Endothelial cell of umbilical vein (primary cell): ENCODE measurements around the gene PRRT4. TPM values are rescaled to one million over a fixed set of nuclear protein-coding genes. Genes with fewer than 3 reads are reported as not detected.

Experiments used
- BruUV-seq: library from RNA; stranded (reverse); fragments of 400-500 nt; replicated peaks from 2 replicates; lab custom pipeline; 2021; lab: Mats Ljungman, UMichigan
- CTCF ChIA-PET: fragments of 300-600, 350-600 bp; sonication (Branson Sonifier 250); formaldehyde crosslinking; loops from one replicate; lab custom pipeline; 2021; ENCODE audit warnings: antibody characterized with exemption, inconsistent platforms; lab: Charles Lee
- POLR2A ChIA-PET: fragments of 300-600, 350-600 bp; sonication (Branson Sonifier 250); formaldehyde crosslinking; loops from one replicate; lab custom pipeline; 2021; ENCODE audit warnings: antibody characterized with exemption, inconsistent platforms; lab: Charles Lee
- DNase-seq: peaks from one replicate; pipeline ENCODE4 v3.0.0-alpha.2; 2011; ENCODE audit warnings: low read depth, low spot score
- FAIRE-seq: peaks from 2 replicates; lab custom pipeline; 2011; peaks lifted over from hg19 to GRCh38; lab: Jason Lieb, UNC
- H2AFZ ChIP-seq: 2 replicates; pipeline ENCODE4 v1.6.0; 2012; ENCODE audit warnings: low read depth, low read length, control low read depth, inconsistent platforms
- H3K27ac ChIP-seq: 2 replicates; pipeline ENCODE4 v1.5.1; 2011; ENCODE audit warnings: low read depth, mild to moderate bottlenecking, control low read depth, low read length, moderate library complexity; ENCODE audit not compliant: insufficient read depth
- H3K27me3 ChIP-seq, 2 experiments: 2 replicates each; pipeline versions ENCODE4 v1.6.0 to v1.6.1; 2011; ENCODE audit warnings: low read length in 2 of 2, mixed read lengths in 1 of 2; ENCODE audit not compliant: control insufficient read depth in 2 of 2, insufficient read depth in 2 of 2
- H3K36me3 ChIP-seq, 2 experiments: 2 replicates in 1 of 2; 3 replicates in 1 of 2; pipeline ENCODE4 v1.5.1; 2011; ENCODE audit warnings: low read length in 2 of 2, mild to moderate bottlenecking in 1 of 2, moderate library complexity in 1 of 2; ENCODE audit not compliant: control insufficient read depth in 2 of 2, insufficient read depth in 2 of 2; ENCODE audit errors: extremely low read depth in 1 of 2
- H3K4me1 ChIP-seq: 3 replicates; pipeline ENCODE4 v1.5.1; 2011; ENCODE audit warnings: mild to moderate bottlenecking, low read length; ENCODE audit not compliant: control insufficient read depth, insufficient read depth; ENCODE audit errors: extremely low read depth
- H3K4me2 ChIP-seq: 2 replicates; pipeline ENCODE4 v1.6.1; 2011; ENCODE audit warnings: low read length, control low read depth, mixed read lengths; ENCODE audit not compliant: insufficient read depth
- H3K4me3 ChIP-seq, 3 experiments: fragments of 200-600 bp in 1 of 3; sonication (generic), shearing (Covaris generic) in 1 of 3; replicated peaks in 1 of 3; 2 replicates each; pipeline ENCODE4 v1.5.1; 2011 to 2016; ENCODE audit warnings: control low read depth in 3 of 3, low read length in 3 of 3, mild to moderate bottlenecking in 2 of 3, inconsistent platforms in 1 of 3, low read depth in 1 of 3, moderate library complexity in 1 of 3; ENCODE audit not compliant: insufficient read depth in 1 of 3
- H3K79me2 ChIP-seq: 2 replicates; pipeline ENCODE4 v1.6.0; 2012; ENCODE audit warnings: low read length, inconsistent platforms; ENCODE audit not compliant: control insufficient read depth, insufficient read depth
- H3K9ac ChIP-seq: replicated peaks from 2 replicates; pipeline ENCODE3; 2011; ENCODE audit warnings: low read length, control low read depth; ENCODE audit not compliant: insufficient read depth; ENCODE audit errors: extremely low read depth
- H3K9me1 ChIP-seq: replicated peaks from 3 replicates; pipeline ENCODE4 v1.6.0; 2011; ENCODE audit warnings: mild to moderate bottlenecking, low read length; ENCODE audit not compliant: control insufficient read depth, insufficient read depth; ENCODE audit errors: extremely low read depth
- H3K9me3 ChIP-seq: replicated peaks from 2 replicates; pipeline ENCODE4 v1.5.1; 2012; ENCODE audit warnings: low read length, inconsistent platforms; ENCODE audit not compliant: control insufficient read depth, insufficient read depth
- H4K20me1 ChIP-seq: replicated peaks from 2 replicates; pipeline ENCODE3; 2011; ENCODE audit warnings: mild to moderate bottlenecking, low read length; ENCODE audit not compliant: control insufficient read depth, insufficient read depth; ENCODE audit errors: extremely low read depth
- EZH2 ChIP-seq: IDR thresholded peaks from 2 replicates; pipeline ENCODE4 v1.6.1; 2012; ENCODE audit warnings: borderline replicate concordance, low read depth, mild to moderate bottlenecking, moderate library complexity, low read length, inconsistent platforms; ENCODE audit not compliant: severe bottlenecking
- FOS ChIP-seq: IDR thresholded peaks from 2 replicates; pipeline ENCODE4 v1.6.1; 2011; ENCODE audit warnings: mild to moderate bottlenecking, low read length, moderate library complexity, borderline replicate concordance; ENCODE audit not compliant: insufficient read depth
- GATA2 ChIP-seq: IDR thresholded peaks from 2 replicates; pipeline ENCODE4 v1.7.0; 2011; ENCODE audit warnings: low read depth, mild to moderate bottlenecking, moderate library complexity, mixed read lengths, low read length; ENCODE audit not compliant: insufficient read length, insufficient read depth
- JUN ChIP-seq: IDR thresholded peaks from 2 replicates; pipeline ENCODE4 v1.6.1; 2011; ENCODE audit warnings: borderline replicate concordance, low read depth; ENCODE audit not compliant: insufficient read length, insufficient read depth
- MYC ChIP-seq: IDR thresholded peaks from one replicate; pipeline ENCODE4 v1.6.1; 2011; ENCODE audit warnings: mild to moderate bottlenecking, low read depth, low read length
- POLR2A ChIP-seq: IDR thresholded peaks from 2 replicates; pipeline ENCODE4 v1.6.1; 2012; ENCODE audit warnings: low read depth, mild to moderate bottlenecking, control low read depth, low read length
- POLR2AphosphoS5 ChIP-seq: IDR thresholded peaks from 2 replicates; pipeline ENCODE4 v1.6.1; 2012; ENCODE audit warnings: low read depth, mild to moderate bottlenecking, control low read depth, low read length, moderate library complexity; ENCODE audit not compliant: insufficient read depth
- dilution Hi-C: fragments of 300-500 bp; cut with MboI; formaldehyde crosslinking; loops from one replicate; pipeline ENCODE4 v1.15.0; 2019; ENCODE audit warnings: low sequenced_read_pairs; ENCODE audit not compliant: extremely low pct_ligation_motif_present
- intact Hi-C: fragments of 100-400 bp; cut with micrococcal nuclease; formaldehyde crosslinking; loops from one replicate; pipeline ENCODE4 v1.10.0; 2022
- polyA plus RNA-seq, 4 experiments: library from polyadenylated mRNA; depleted of rRNA in 3 of 4; stranded (reverse) in 3 of 4; unstranded in 1 of 4; fragments of >200 nt; gene quantifications; 2 replicates each; pipeline versions ENCODE4 v1.2.1 to v1.2.3, GENCODE V29; 2011 to 2012; ENCODE audit warnings: missing spikeins in 1 of 4
- total RNA-seq: library from RNA; stranded (reverse); gene quantifications from 2 replicates; pipeline ENCODE4 v1.2.3, GENCODE V29; 2021
- TF ChIP-seq, protein P1 (sequence below), 2 donors: IDR thresholded peaks; 1 replicate in 1 of 2; 2 replicates in 1 of 2; pipeline ENCODE4 v1.5.1; 2011; ENCODE audit warnings: low read length in 2 of 2, mild to moderate bottlenecking in 2 of 2, moderate library complexity in 2 of 2, control low read depth in 1 of 2, inconsistent platforms in 1 of 2, low read depth in 1 of 2; ENCODE audit not compliant: insufficient read depth in 1 of 2; ENCODE audit errors: extremely low read depth in 1 of 2
- TF ChIP-seq, protein P2 (sequence below): IDR thresholded peaks from 2 replicates; pipeline ENCODE4 v1.6.1; 2011; ENCODE audit not compliant: insufficient read depth, insufficient read length

PRRT4 gene
- total and polyA plus RNA-seq, 2 donors (not counting 3 experiments of a cell fraction or from before 2014, with no cell fraction given), result 0.03 TPM; not detected in 1

DNA sequence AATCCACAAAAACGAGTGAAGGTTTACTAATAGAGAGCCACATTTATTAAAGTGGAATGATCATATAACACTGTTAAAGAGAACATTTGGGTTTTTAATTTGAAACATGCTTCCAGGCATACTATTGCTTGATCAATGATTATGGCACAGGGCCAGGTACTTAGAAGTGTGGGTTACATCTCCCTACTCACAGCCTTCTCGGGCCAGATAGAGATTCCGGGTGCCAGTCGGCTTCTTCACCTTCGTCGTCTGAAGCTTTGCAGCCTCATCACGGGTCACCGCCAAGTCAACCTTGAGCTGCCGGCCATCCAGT, 37.2 kb downstream of the PRRT4 start:
- FAIRE-seq, result no peak
- H3K79me2 ChIP-seq, result no peaks in the 10 kb centered on the region
- H3K4me1 ChIP-seq, result no peaks in the 10 kb centered on the region
- no peak overlapping the region for H3K9ac ChIP-seq
- no peak overlapping the region for H3K4me3 ChIP-seq
- no peak overlapping the region for H2AFZ ChIP-seq
- intact Hi-C loops, result loop anchor here (10.0 kb wide), 1 partner anchor 620 kb away; no protein-coding TSS in a partner anchor
- dilution Hi-C loops, result no loop called here
- H3K9me3 ChIP-seq, result no peaks in the 10 kb centered on the region
- no peaks in the 10 kb centered on the region for H3K27me3 ChIP-seq
- H3K9me1 ChIP-seq, result no peaks in the 10 kb centered on the region
- no peak overlapping the region for H3K27ac ChIP-seq
- DNase-seq, result no peak
- TF ChIP-seq, protein P1, sequence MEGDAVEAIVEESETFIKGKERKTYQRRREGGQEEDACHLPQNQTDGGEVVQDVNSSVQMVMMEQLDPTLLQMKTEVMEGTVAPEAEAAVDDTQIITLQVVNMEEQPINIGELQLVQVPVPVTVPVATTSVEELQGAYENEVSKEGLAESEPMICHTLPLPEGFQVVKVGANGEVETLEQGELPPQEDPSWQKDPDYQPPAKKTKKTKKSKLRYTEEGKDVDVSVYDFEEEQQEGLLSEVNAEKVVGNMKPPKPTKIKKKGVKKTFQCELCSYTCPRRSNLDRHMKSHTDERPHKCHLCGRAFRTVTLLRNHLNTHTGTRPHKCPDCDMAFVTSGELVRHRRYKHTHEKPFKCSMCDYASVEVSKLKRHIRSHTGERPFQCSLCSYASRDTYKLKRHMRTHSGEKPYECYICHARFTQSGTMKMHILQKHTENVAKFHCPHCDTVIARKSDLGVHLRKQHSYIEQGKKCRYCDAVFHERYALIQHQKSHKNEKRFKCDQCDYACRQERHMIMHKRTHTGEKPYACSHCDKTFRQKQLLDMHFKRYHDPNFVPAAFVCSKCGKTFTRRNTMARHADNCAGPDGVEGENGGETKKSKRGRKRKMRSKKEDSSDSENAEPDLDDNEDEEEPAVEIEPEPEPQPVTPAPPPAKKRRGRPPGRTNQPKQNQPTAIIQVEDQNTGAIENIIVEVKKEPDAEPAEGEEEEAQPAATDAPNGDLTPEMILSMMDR (IDR thresholded peaks at IDR 0.05; ENCODE audit: extremely low read depth in 1 of 2, insufficient read depth in 1 of 2, low read depth in 1 of 2, low read length in 2 of 2), result no peak
- TF ChIP-seq POLR2A, result no peak
- no peak for TF ChIP-seq GATA2
- TF ChIP-seq JUN, result no peak
- no peak for TF ChIP-seq MYC
- TF ChIP-seq, protein P2, sequence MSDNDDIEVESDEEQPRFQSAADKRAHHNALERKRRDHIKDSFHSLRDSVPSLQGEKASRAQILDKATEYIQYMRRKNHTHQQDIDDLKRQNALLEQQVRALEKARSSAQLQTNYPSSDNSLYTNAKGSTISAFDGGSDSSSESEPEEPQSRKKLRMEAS, result no peak
- TF ChIP-seq FOS, result no peak
- TF ChIP-seq POLR2AphosphoS5, result no peak
- TF ChIP-seq EZH2, result no peak
- H4K20me1 ChIP-seq, result no peaks in the 10 kb centered on the region
- BruUV-seq, result no TSS peak
- ChIA-PET CTCF (interaction anchor here (1.0 kb wide), 1 partner anchor 63 kb away, joined by 3 read pairs; no protein-coding TSS in a partner anchor), POLR2A (no interaction called here)
- H3K4me2 ChIP-seq, result no peak overlapping the region
- H3K36me3 ChIP-seq, result peaks cover 11 to 18% of the 10 kb centered on the region in 2 experiments
